SK-N-SH treated with all-trans-retinoic acid at 6 μM for 48 hours (cell line): ENCODE data around the gene WASF3.

ENCODE experiments used
- ATAC-seq: fragments of 200-7000 bp; cut with Tn5 transposase; 3 replicates; pipeline ENCODE4 v1.9.1; 2020; ENCODE audit warnings: mild to moderate bottlenecking, moderate library complexity
- ARNTL ChIP-seq: fragments of 450-650 bp; formaldehyde crosslinking; IDR thresholded peaks from 2 replicates; pipeline ENCODE4 v1.5.0; 2020; ENCODE audit warnings: low read depth, mild to moderate bottlenecking, moderate library complexity, borderline replicate concordance
- BACH2 ChIP-seq: fragments of 250-450 bp; sonication (Bioruptor Pico); IDR thresholded peaks from 2 replicates; pipeline ENCODE4 v1.9.0; 2021; ENCODE audit warnings: mild to moderate bottlenecking, borderline replicate concordance
- CREB5 ChIP-seq: fragments of 250-450 bp; sonication (Bioruptor Pico); IDR thresholded peaks from 2 replicates; pipeline ENCODE4 v1.5.1; 2020; ENCODE audit warnings: low read depth, mild to moderate bottlenecking, moderate library complexity
- CSDC2 ChIP-seq: fragments of 250-450 bp; sonication (Bioruptor Pico); IDR thresholded peaks from 2 replicates; pipeline ENCODE4 v1.5.0; 2020; ENCODE audit warnings: mild to moderate bottlenecking, moderate library complexity
- ESRRG ChIP-seq: fragments of 250-450 bp; sonication (Bioruptor Pico); IDR thresholded peaks from 2 replicates; pipeline ENCODE4 v1.6.1; 2021; ENCODE audit warnings: mild to moderate bottlenecking
- GLIS3 ChIP-seq: fragments of 250-450 bp; sonication (Bioruptor Pico); IDR thresholded peaks from 2 replicates; pipeline ENCODE4 v1.5.0; 2020; ENCODE audit warnings: mild to moderate bottlenecking, moderate library complexity
- ISL1 ChIP-seq: fragments of 250-450 bp; sonication (Bioruptor Pico); IDR thresholded peaks from 2 replicates; pipeline ENCODE4 v2.1.2; 2022; ENCODE audit warnings: mild to moderate bottlenecking, moderate library complexity
- OSR1 ChIP-seq: fragments of 250-450 bp; sonication (Bioruptor Pico); IDR thresholded peaks from 2 replicates; pipeline ENCODE4 v1.8.0; 2022; ENCODE audit warnings: moderate library complexity, mild to moderate bottlenecking, inconsistent platforms
- POU6F1 ChIP-seq: fragments of 250-450 bp; sonication (Bioruptor Pico); IDR thresholded peaks from 2 replicates; pipeline ENCODE4 v1.8.0; 2021; ENCODE audit warnings: low read depth, mild to moderate bottlenecking, moderate library complexity, borderline replicate concordance
- PPARA ChIP-seq: fragments of 250-450 bp; sonication (Bioruptor Pico); IDR thresholded peaks from 2 replicates; pipeline ENCODE4 v1.5.0; 2020; ENCODE audit warnings: mild to moderate bottlenecking, borderline replicate concordance
- RARB ChIP-seq: fragments of 250-450 bp; sonication (Bioruptor Pico); IDR thresholded peaks from 2 replicates; pipeline ENCODE4 v1.8.0; 2021; ENCODE audit warnings: mild to moderate bottlenecking, moderate library complexity
- SNAI2 ChIP-seq: fragments of 250-450 bp; sonication (Bioruptor Pico); IDR thresholded peaks from 2 replicates; pipeline ENCODE4 v1.5.0; 2020; ENCODE audit warnings: mild to moderate bottlenecking, moderate library complexity
- TCF4 ChIP-seq: fragments of 250-450 bp; sonication (Bioruptor Pico); IDR thresholded peaks from 2 replicates; pipeline ENCODE4 v1.8.0; 2021; ENCODE audit warnings: mild to moderate bottlenecking, moderate library complexity, borderline replicate concordance
- TOX ChIP-seq: fragments of 250-450 bp; sonication (Bioruptor Pico); IDR thresholded peaks from 2 replicates; pipeline ENCODE4 v1.8.0; 2021; ENCODE audit warnings: mild to moderate bottlenecking, moderate library complexity, borderline replicate concordance
- TSHZ2 ChIP-seq: fragments of 250-450 bp; sonication (Bioruptor Pico); IDR thresholded peaks from 2 replicates; pipeline ENCODE4 v1.5.0; 2020; ENCODE audit warnings: mild to moderate bottlenecking, moderate library complexity
- ZC3H10 ChIP-seq: fragments of 250-450 bp; sonication (Bioruptor Pico); IDR thresholded peaks from 2 replicates; pipeline ENCODE4 v1.5.1; 2021; ENCODE audit warnings: mild to moderate bottlenecking, moderate library complexity
- ZFP3 ChIP-seq: fragments of 250-450 bp; sonication (Bioruptor Pico); IDR thresholded peaks from 2 replicates; pipeline ENCODE4 v1.5.0; 2020; ENCODE audit warnings: mild to moderate bottlenecking, moderate library complexity
- ZFP30 ChIP-seq: fragments of 450-650 bp; formaldehyde crosslinking; IDR thresholded peaks from 2 replicates; pipeline ENCODE4 v1.5.0; 2022; ENCODE audit warnings: mild to moderate bottlenecking, moderate library complexity
- ZNF565 ChIP-seq: fragments of 450-650 bp; formaldehyde crosslinking; conservative IDR thresholded peaks from 2 replicates; pipeline ENCODE4 v1.5.0; 2020; ENCODE audit warnings: low read depth, mild to moderate bottlenecking, moderate library complexity
- ZNF70 ChIP-seq: fragments of 450-650 bp; formaldehyde crosslinking; IDR thresholded peaks from 2 replicates; pipeline ENCODE4 v1.5.0; 2020; ENCODE audit warnings: mild to moderate bottlenecking, moderate library complexity
- ZNF8 ChIP-seq: fragments of 450-650 bp; formaldehyde crosslinking; IDR thresholded peaks from 2 replicates; pipeline ENCODE4 v1.5.0; 2020; ENCODE audit warnings: mild to moderate bottlenecking, moderate library complexity
- TF ChIP-seq, protein P1 (sequence below): fragments of 250-450 bp; sonication (Bioruptor Pico); IDR thresholded peaks from 2 replicates; pipeline ENCODE4 v1.8.0; 2020; ENCODE audit warnings: mild to moderate bottlenecking, moderate library complexity, borderline replicate concordance
- TF ChIP-seq, protein P2 (sequence below): fragments of 250-450 bp; sonication (Bioruptor Pico); IDR thresholded peaks from 2 replicates; pipeline ENCODE4 v1.5.1; 2021; ENCODE audit warnings: mild to moderate bottlenecking, moderate library complexity

The WASF3 gene

GRCh38 chr13:26663791-26664190, 106.3 kb downstream of the WASF3 start:
- no peak for ATAC-seq
- TF ChIP-seq GLIS3 (no peak), ZNF565 (CRISPR knock-in tag) (no peak), CSDC2 (CRISPR knock-in tag) (no peak)

- ATAC-seq = no peak
- TF ChIP-seq ZNF70 (no peak), ZFP3 (CRISPR knock-in tag) (no peak), PPARA (no peak), RARB (CRISPR knock-in tag) (no peak), CSDC2 (CRISPR knock-in tag) (no peak), ESRRG (CRISPR knock-in tag) (no peak), ZNF8 (CRISPR knock-in tag) (no peak), SNAI2 (CRISPR knock-in tag) (no peak), BACH2 (CRISPR knock-in tag) (no peak), ARNTL (no peak), TOX (CRISPR knock-in tag) (no peak), POU6F1 (CRISPR knock-in tag) (no peak), ZC3H10 (no peak), OSR1 (CRISPR knock-in tag) (no peak), GLIS3 (no peak), TSHZ2 (CRISPR knock-in tag) (no peak), ZFP30 (no peak), ISL1 (no peak)
- TF ChIP-seq, protein P1, sequence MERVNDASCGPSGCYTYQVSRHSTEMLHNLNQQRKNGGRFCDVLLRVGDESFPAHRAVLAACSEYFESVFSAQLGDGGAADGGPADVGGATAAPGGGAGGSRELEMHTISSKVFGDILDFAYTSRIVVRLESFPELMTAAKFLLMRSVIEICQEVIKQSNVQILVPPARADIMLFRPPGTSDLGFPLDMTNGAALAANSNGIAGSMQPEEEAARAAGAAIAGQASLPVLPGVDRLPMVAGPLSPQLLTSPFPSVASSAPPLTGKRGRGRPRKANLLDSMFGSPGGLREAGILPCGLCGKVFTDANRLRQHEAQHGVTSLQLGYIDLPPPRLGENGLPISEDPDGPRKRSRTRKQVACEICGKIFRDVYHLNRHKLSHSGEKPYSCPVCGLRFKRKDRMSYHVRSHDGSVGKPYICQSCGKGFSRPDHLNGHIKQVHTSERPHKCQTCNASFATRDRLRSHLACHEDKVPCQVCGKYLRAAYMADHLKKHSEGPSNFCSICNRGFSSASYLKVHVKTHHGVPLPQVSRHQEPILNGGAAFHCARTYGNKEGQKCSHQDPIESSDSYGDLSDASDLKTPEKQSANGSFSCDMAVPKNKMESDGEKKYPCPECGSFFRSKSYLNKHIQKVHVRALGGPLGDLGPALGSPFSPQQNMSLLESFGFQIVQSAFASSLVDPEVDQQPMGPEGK = no peak
- TF ChIP-seq, protein P2, sequence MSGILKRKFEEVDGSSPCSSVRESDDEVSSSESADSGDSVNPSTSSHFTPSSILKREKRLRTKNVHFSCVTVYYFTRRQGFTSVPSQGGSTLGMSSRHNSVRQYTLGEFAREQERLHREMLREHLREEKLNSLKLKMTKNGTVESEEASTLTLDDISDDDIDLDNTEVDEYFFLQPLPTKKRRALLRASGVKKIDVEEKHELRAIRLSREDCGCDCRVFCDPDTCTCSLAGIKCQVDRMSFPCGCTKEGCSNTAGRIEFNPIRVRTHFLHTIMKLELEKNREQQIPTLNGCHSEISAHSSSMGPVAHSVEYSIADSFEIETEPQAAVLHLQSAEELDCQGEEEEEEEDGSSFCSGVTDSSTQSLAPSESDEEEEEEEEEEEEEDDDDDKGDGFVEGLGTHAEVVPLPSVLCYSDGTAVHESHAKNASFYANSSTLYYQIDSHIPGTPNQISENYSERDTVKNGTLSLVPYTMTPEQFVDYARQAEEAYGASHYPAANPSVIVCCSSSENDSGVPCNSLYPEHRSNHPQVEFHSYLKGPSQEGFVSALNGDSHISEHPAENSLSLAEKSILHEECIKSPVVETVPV (CRISPR knock-in tag) = no peak
These were observed 106.8 kb downstream of the WASF3 start for GRCh38 chr13:26664286-26664685.

DNA sequence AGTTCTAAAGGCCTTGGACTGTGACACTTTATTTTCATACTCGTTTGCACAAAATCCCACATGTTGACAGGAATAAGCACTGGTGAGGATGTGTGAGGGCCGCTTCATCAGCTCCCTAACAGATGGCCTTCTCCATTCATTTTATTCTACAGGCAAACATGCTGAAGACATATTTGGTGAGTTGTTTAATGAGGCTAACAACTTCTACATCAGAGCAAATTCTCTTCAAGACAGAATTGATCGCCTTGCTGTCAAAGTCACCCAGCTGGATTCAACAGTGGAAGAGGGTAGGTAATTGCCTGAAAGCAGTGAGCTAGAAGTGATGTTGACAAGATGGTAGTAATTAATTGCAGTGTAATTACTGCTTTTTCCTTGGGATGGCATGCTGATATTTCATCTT, 107.4 kb downstream of the WASF3 start:
- no peak for ATAC-seq

GRCh38 chr13:26668357-26669146, 111.1 kb downstream of the WASF3 start:
- TF ChIP-seq TOX (CRISPR knock-in tag) = no peak
- TF ChIP-seq SNAI2 (CRISPR knock-in tag) = no peak
- no peak for TF ChIP-seq OSR1 (CRISPR knock-in tag)
- TF ChIP-seq ZFP3 (CRISPR knock-in tag) = no peak
- no peak for TF ChIP-seq ARNTL
- TF ChIP-seq RARB (CRISPR knock-in tag) = no peak
- TF ChIP-seq ESRRG (CRISPR knock-in tag) = no peak
- TF ChIP-seq TCF4 (CRISPR knock-in tag) = no peak
- no peak for TF ChIP-seq ZNF565 (CRISPR knock-in tag)
- TF ChIP-seq ZNF70 = no peak
- TF ChIP-seq CREB5 = no peak
- TF ChIP-seq TSHZ2 (CRISPR knock-in tag) = no peak
- no peak for ATAC-seq

More for the DNA sequence above, 107.4 kb downstream of the WASF3 start:
- TF ChIP-seq SNAI2 (CRISPR knock-in tag) = no peak
- TF ChIP-seq ZNF8 (CRISPR knock-in tag) = no peak
